Fibroblast of lung (primary cell): ENCODE measurements around the gene GPR156. TPM values are rescaled to one million over a fixed set of nuclear protein-coding genes. Genes with fewer than 3 reads are reported as not detected.

Source experiments
- DNase-seq, 2 donors: peaks; one replicate each; pipeline versions ENCODE4 v3.0.0 to v3.0.0-alpha.2; 2010; ENCODE audit warnings: low read depth in 2 of 2
- H2AFZ ChIP-seq: 2 replicates; pipeline ENCODE4 v1.5.1; 2012; ENCODE audit warnings: low read length, control low read depth, inconsistent platforms
- H3K27ac ChIP-seq: 2 replicates; pipeline ENCODE4 v1.5.1; 2011; ENCODE audit warnings: low read length, control low read depth; ENCODE audit not compliant: insufficient read depth
- H3K27me3 ChIP-seq: 2 replicates; pipeline ENCODE4 v1.5.1; 2011; ENCODE audit warnings: mild to moderate bottlenecking, low read length; ENCODE audit not compliant: control insufficient read depth, insufficient read depth
- H3K36me3 ChIP-seq: 2 replicates; pipeline ENCODE4 v1.5.1; 2011; ENCODE audit warnings: low read length; ENCODE audit not compliant: control insufficient read depth, insufficient read depth
- H3K4me1 ChIP-seq: 2 replicates; pipeline ENCODE4 v1.5.1; 2011; ENCODE audit warnings: low read length; ENCODE audit not compliant: control insufficient read depth, insufficient read depth; ENCODE audit errors: extremely low read depth
- H3K4me2 ChIP-seq: 2 replicates; pipeline ENCODE4 v1.5.1; 2011; ENCODE audit warnings: low read length, control low read depth; ENCODE audit not compliant: insufficient read depth; ENCODE audit errors: extremely low read depth
- H3K4me3 ChIP-seq, 4 experiments: fragments of 200-600 bp in 1 of 4; sonication (generic) in 1 of 4; replicated peaks in 1 of 4; 2 replicates each; pipeline ENCODE4 v1.5.1; 2011 to 2016; ENCODE audit warnings: low read length in 4 of 4, low read depth in 3 of 4, mild to moderate bottlenecking in 3 of 4, control low read depth in 2 of 4, inconsistent platforms in 1 of 4, mixed read lengths in 1 of 4; ENCODE audit not compliant: insufficient read depth in 1 of 4; ENCODE audit errors: control extremely low read depth in 1 of 4
- H3K79me2 ChIP-seq: 2 replicates; pipeline ENCODE4 v1.5.1; 2012; ENCODE audit warnings: mild to moderate bottlenecking, low read length, inconsistent platforms; ENCODE audit not compliant: control insufficient read depth, insufficient read depth
- H3K9ac ChIP-seq: 2 replicates; pipeline ENCODE4 v1.5.1; 2011; ENCODE audit warnings: mild to moderate bottlenecking, low read length, control low read depth; ENCODE audit not compliant: insufficient read depth
- H3K9me3 ChIP-seq: 2 replicates; pipeline ENCODE4 v1.5.1; 2012; ENCODE audit warnings: low read depth, low read length; ENCODE audit not compliant: control insufficient read depth, insufficient read depth
- H4K20me1 ChIP-seq: 2 replicates; pipeline ENCODE4 v1.5.1; 2011; ENCODE audit warnings: low read length; ENCODE audit not compliant: control insufficient read depth, insufficient read depth; ENCODE audit errors: extremely low read depth
- EZH2 ChIP-seq: IDR thresholded peaks from 2 replicates; pipeline ENCODE4 v1.5.1; 2012; ENCODE audit warnings: low read length, control low read depth, mild to moderate bottlenecking; ENCODE audit errors: missing control alignments
- polyA plus RNA-seq, 2 donors: library from polyadenylated mRNA; depleted of rRNA in 1 of 2; stranded (reverse) in 1 of 2; unstranded in 1 of 2; fragments of >200 nt; gene quantifications; 2 replicates each; pipeline ENCODE4 v1.2.1, GENCODE V29; 2011 to 2012; ENCODE audit warnings: missing spikeins in 1 of 2
- total RNA-seq: library from RNA; depleted of rRNA; stranded (reverse); fragments of >200 nt; gene quantifications from 2 replicates; pipeline ENCODE4 v1.2.1, GENCODE V29; 2014
- TF ChIP-seq, protein P1 (sequence below), 2 donors: IDR thresholded peaks in 1 of 2; conservative IDR thresholded peaks in 1 of 2; 1 replicate in 1 of 2; 2 replicates in 1 of 2; pipeline ENCODE4 v1.5.1; 2011 to 2012; ENCODE audit warnings: low read length in 2 of 2, control low read depth in 1 of 2, inconsistent platforms in 1 of 2, low read depth in 1 of 2, mild to moderate bottlenecking in 1 of 2

The GPR156 gene
- total and polyA plus RNA-seq, 2 donors (not counting 1 experiment from before 2014, with no cell fraction given), result 0.33 to 0.42 TPM

DNA sequence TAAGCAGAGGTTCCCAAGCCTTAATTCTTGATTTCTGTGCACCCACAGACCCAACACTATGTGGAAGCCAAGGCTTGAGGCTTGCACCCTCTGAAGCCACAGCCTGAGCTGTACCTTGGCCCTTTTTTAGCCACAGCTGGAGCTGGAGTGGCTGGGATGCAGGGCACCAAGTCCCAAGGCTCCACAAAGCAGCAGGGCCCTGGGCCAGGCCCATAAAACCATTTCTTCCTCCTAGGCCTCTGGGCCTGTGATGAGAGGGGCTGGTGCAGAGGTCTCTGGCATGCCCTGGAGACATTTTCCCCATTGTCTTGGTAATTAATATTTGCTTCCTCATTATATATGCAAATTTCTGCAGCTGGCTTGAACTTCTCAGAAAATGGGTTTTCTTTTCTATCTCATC is 129.9 kb downstream of the GPR156 start:
- DNase-seq, result no peak
- TF ChIP-seq, protein P1, sequence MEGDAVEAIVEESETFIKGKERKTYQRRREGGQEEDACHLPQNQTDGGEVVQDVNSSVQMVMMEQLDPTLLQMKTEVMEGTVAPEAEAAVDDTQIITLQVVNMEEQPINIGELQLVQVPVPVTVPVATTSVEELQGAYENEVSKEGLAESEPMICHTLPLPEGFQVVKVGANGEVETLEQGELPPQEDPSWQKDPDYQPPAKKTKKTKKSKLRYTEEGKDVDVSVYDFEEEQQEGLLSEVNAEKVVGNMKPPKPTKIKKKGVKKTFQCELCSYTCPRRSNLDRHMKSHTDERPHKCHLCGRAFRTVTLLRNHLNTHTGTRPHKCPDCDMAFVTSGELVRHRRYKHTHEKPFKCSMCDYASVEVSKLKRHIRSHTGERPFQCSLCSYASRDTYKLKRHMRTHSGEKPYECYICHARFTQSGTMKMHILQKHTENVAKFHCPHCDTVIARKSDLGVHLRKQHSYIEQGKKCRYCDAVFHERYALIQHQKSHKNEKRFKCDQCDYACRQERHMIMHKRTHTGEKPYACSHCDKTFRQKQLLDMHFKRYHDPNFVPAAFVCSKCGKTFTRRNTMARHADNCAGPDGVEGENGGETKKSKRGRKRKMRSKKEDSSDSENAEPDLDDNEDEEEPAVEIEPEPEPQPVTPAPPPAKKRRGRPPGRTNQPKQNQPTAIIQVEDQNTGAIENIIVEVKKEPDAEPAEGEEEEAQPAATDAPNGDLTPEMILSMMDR (conservative IDR thresholded peaks at IDR 0.05 in 1 of 2, IDR thresholded peaks at IDR 0.05 in 1 of 2; ENCODE audit: low read depth in 1 of 2, low read length in 2 of 2), result no peak
- TF ChIP-seq EZH2, result no peak
- H3K27ac ChIP-seq, result no peak overlapping the region

DNA sequence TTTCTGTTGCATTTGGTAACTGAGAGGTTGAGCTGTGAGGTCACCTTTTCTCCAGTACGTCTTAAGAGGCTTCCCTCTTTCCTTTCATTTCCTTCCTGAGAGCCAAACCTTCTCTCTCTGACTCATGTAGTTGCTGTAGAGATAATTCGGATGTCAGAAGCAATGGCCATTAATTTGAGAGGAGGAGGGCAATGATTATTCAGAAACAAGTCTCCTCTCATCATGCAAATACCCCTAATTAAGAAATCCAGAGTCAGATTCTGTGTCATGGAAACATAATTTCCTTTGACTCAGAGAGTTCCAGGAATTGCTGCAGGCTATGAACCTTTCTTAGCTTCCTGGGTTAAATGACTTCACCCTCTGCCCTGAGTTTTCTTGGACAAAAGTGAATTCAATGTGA is 131.7 kb downstream of the GPR156 start:
- peak overlapping the region; percentile 15 for H2AFZ ChIP-seq

More for the DNA sequence above, 129.9 kb downstream of the GPR156 start:
- no peaks in the 10 kb centered on the region for H4K20me1 ChIP-seq
- no peak overlapping the region for H2AFZ ChIP-seq
- H3K4me2 ChIP-seq, result no peak overlapping the region
- no peak overlapping the region for H3K4me3 ChIP-seq
- H3K27me3 ChIP-seq, result no peaks in the 10 kb centered on the region
- H3K9me3 ChIP-seq, result no peaks in the 10 kb centered on the region
- peaks cover 7% of the 10 kb centered on the region for H3K4me1 ChIP-seq
- no peaks in the 10 kb centered on the region for H3K79me2 ChIP-seq
- H3K36me3 ChIP-seq, result no peaks in the 10 kb centered on the region
- no peak overlapping the region for H3K9ac ChIP-seq

DNA sequence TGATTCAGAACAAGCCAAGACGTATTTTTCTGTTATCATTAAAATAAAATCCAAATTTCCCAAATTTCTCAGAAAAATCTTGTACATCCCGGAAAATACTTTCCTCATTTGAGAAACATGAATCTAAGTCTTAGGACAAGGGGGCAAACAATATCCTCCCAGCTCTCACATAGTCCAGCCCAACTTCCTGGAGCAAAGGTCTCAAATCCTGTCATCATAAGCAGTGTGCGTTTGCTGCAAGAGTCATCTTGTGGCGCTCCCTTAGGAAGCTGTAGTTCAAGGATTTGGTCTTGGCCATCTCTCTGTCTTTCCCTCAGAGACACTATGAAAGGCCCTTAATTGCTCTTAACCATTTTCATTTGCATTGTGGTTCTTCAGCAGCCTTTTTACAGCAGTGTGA is 133.2 kb downstream of the GPR156 start:
- H3K4me1 ChIP-seq, result peaks cover 5% of the 10 kb centered on the region
- H3K27me3 ChIP-seq, result no peaks in the 10 kb centered on the region
- H4K20me1 ChIP-seq, result no peaks in the 10 kb centered on the region
- TF ChIP-seq, protein P1 (conservative IDR thresholded peaks at IDR 0.05 in 1 of 2, IDR thresholded peaks at IDR 0.05 in 1 of 2; ENCODE audit: low read depth in 1 of 2, low read length in 2 of 2), result no peak
- H3K4me2 ChIP-seq, result no peak overlapping the region
- H3K4me3 ChIP-seq, result no peak overlapping the region
- no peak for DNase-seq
- H2AFZ ChIP-seq, result no peak overlapping the region
- H3K36me3 ChIP-seq, result no peaks in the 10 kb centered on the region
- no peak overlapping the region for H3K27ac ChIP-seq
- no peaks in the 10 kb centered on the region for H3K79me2 ChIP-seq
- H3K9ac ChIP-seq, result no peak overlapping the region
- H3K9me3 ChIP-seq, result no peaks in the 10 kb centered on the region

More for the DNA sequence above, 131.7 kb downstream of the GPR156 start:
- Histone ChIP-seq H3K9me3 (no peaks in the 10 kb centered on the region), H3K4me3 (no peak overlapping the region), H3K4me1 (peaks cover 5% of the 10 kb centered on the region), H3K27ac (peak overlapping the region; percentile 73), H3K36me3 (no peaks in the 10 kb centered on the region), H3K9ac (no peak overlapping the region), H3K27me3 (no peaks in the 10 kb centered on the region), H3K79me2 (no peaks in the 10 kb centered on the region), H4K20me1 (no peaks in the 10 kb centered on the region), H3K4me2 (peak overlapping the region; percentile 3)
- TF ChIP-seq EZH2, result no peak
- TF ChIP-seq, protein P1 (conservative IDR thresholded peaks at IDR 0.05 in 1 of 2, IDR thresholded peaks at IDR 0.05 in 1 of 2; ENCODE audit: low read depth in 1 of 2, low read length in 2 of 2), result no peak
- peak; percentile 57 to 84 for DNase-seq
